OCI-LY3 (cell line): ENCODE data around the gene SYCE1.

Source experiments
- H2AFZ ChIP-seq: fragments of 200-600, 300-600 bp; shearing (Covaris generic); 2 replicates; pipeline ENCODE4 v1.6.0; 2014; ENCODE audit warnings: antibody characterized with exemption, low read depth, low read length
- H3K27ac ChIP-seq: fragments of 200-600, 300-600 bp; sonication (generic); 2 replicates; pipeline ENCODE4 v1.5.1; 2014; ENCODE audit warnings: mild to moderate bottlenecking, low read length, moderate library complexity, mixed read lengths
- H3K27me3 ChIP-seq: fragments of 200-600, 300-600 bp; sonication (generic); 2 replicates; pipeline ENCODE4 v1.6.1; 2014; ENCODE audit warnings: low read depth, low read length, mixed read lengths
- H3K36me3 ChIP-seq: fragments of 200-600, 300-600 bp; sonication (generic); replicated peaks from 2 replicates; pipeline ENCODE3; 2014; ENCODE audit warnings: low read depth, low read length, mixed read lengths
- H3K4me1 ChIP-seq: fragments of 300-600, 200-600 bp; sonication (generic); 2 replicates; pipeline ENCODE4 v1.6.1; 2014; ENCODE audit warnings: low read length, mixed read lengths
- H3K4me2 ChIP-seq: fragments of 200-600, 300-600 bp; sonication (generic); 2 replicates; pipeline ENCODE4 v1.6.1; 2014; ENCODE audit warnings: low read length, mixed read lengths
- H3K4me3 ChIP-seq: fragments of 300-600, 200-600 bp; sonication (generic); 2 replicates; pipeline ENCODE4 v1.5.1; 2014; ENCODE audit warnings: antibody characterized with exemption, mild to moderate bottlenecking, low read length, moderate library complexity
- H3K79me2 ChIP-seq: fragments of 300-600, 200-600 bp; shearing (Covaris generic); 2 replicates; pipeline ENCODE4 v1.6.1; 2014; ENCODE audit warnings: mild to moderate bottlenecking, low read length, mixed read lengths
- H3K9ac ChIP-seq: fragments of 300-600, 200-600 bp; shearing (Covaris generic); 2 replicates; pipeline ENCODE4 v1.6.0; 2014; ENCODE audit warnings: mild to moderate bottlenecking, low read length, moderate library complexity
- H3K9me3 ChIP-seq: fragments of 200-600, 300-600 bp; shearing (Covaris generic); 2 replicates; pipeline ENCODE4 v1.6.1; 2014; ENCODE audit warnings: low read length, mixed read lengths; ENCODE audit not compliant: insufficient read depth
- H4K20me1 ChIP-seq: fragments of 200-600, 300-600 bp; sonication (generic); 2 replicates; pipeline ENCODE4 v1.6.1; 2016; ENCODE audit warnings: low read length, mixed read lengths; ENCODE audit not compliant: insufficient read depth
- CTCF ChIP-seq: fragments of 200-600, 300-600 bp; sonication (generic); IDR thresholded peaks from 2 replicates; pipeline ENCODE4 v1.5.1; 2014; ENCODE audit warnings: antibody characterized with exemption, low read length, low read depth
- EZH2phosphoT487 ChIP-seq: fragments of 200-600 bp; shearing (Covaris generic); IDR thresholded peaks from 2 replicates; pipeline ENCODE4 v1.6.1; 2018; ENCODE audit warnings: antibody characterized with exemption, mixed run types, low read depth

Gene SYCE1

GRCh38 chr10:133509700-133510099 is 55.7 kb downstream of the SYCE1 start:
- Histone ChIP-seq H3K36me3 (no peaks in the 10 kb centered on the region), H3K4me1 (no peaks in the 10 kb centered on the region), H3K79me2 (no peaks in the 10 kb centered on the region), H3K27ac (no peak overlapping the region), H4K20me1 (no peaks in the 10 kb centered on the region), H2AFZ (no peak overlapping the region), H3K4me3 (no peak overlapping the region), H3K9me3 (no peaks in the 10 kb centered on the region), H3K4me2 (no peak overlapping the region), H3K9ac (no peak overlapping the region), H3K27me3 (no peaks in the 10 kb centered on the region)
- no peak for TF ChIP-seq EZH2phosphoT487
- no peak for TF ChIP-seq CTCF
